Ureter (tissue), 1 donor: ENCODE measurements around the gene TEX9. TPM values are rescaled to one million over a fixed set of nuclear protein-coding genes. Genes with fewer than 3 reads are reported as not detected.
A peak's percentile ranks its signal among the peaks of the same experiment; 100 is the strongest.

Experiments
- DNase-seq: peaks from one replicate; pipeline ENCODE4 v3.0.0-alpha.2; 2020; ENCODE audit warnings: low spot score
- total RNA-seq: library from RNA; stranded (reverse); gene quantifications from one replicate; pipeline ENCODE4 v1.2.4, GENCODE V29; 2023
- donor health status: DM: yes; HTN: yes; CAD: no.

TEX9 gene
- total RNA-seq, 1 donor from 2014 or later = 20.5 TPM

- DNase-seq = no peak
Observed at GRCh38 chr15:56454836-56455235, 89.6 kb downstream of the TEX9 start.

- no peak for DNase-seq
Observed at GRCh38 chr15:56456229-56456628, 91.0 kb downstream of the TEX9 start.

- no peak for DNase-seq
Observed at GRCh38 chr15:56459096-56459495, 93.9 kb downstream of the TEX9 start.

- DNase-seq = no peak
Observed at GRCh38 chr15:56460071-56460470, 94.8 kb downstream of the TEX9 start.

GRCh38 chr15:56460947-56461346, 95.7 kb downstream of the TEX9 start:
- no peak for DNase-seq

- DNase-seq = peak; percentile 91
Observed at GRCh38 chr15:56464893-56465520, 99.8 kb downstream of the TEX9 start, which contains the start of gene MNS1. TSS of gene MNS1 (minus strand) at chr15:56465137. CDS start at chr15:56464972, 165 bp downstream.

GRCh38 chr15:56467616-56468015, 102.4 kb downstream of the TEX9 start:
- DNase-seq = no peak

- DNase-seq = no peak
Observed at GRCh38 chr15:56468401-56468800, 103.2 kb downstream of the TEX9 start.

- no peak for DNase-seq
Observed at GRCh38 chr15:56469483-56469882, 104.3 kb downstream of the TEX9 start.

- DNase-seq = no peak
Observed at GRCh38 chr15:56471440-56472069, 106.3 kb downstream of the TEX9 start.

- no peak for DNase-seq
Observed at GRCh38 chr15:56472278-56472677, 107.1 kb downstream of the TEX9 start.

GRCh38 chr15:56473017-56473416, 107.8 kb downstream of the TEX9 start:
- no peak for DNase-seq

GRCh38 chr15:56475351-56475750, 110.1 kb downstream of the TEX9 start:
- no peak for DNase-seq

Other genes with a start within 250 kb of the TEX9 start
- gene RFX7, start 121.5 kb upstream of the TEX9 start, total RNA-seq = 36.0 TPM
- 1.1 TPM for gene MNS1, start 99.7 kb downstream of the TEX9 start, total RNA-seq